GM19240 (cell line): ENCODE results near the gene AGAP1.

ENCODE experiments used
- DNase-seq: peaks from one replicate; pipeline ENCODE4 v3.0.0; 2011; ENCODE audit warnings: low spot score; ENCODE audit not compliant: insufficient read length

Gene AGAP1

DNA sequence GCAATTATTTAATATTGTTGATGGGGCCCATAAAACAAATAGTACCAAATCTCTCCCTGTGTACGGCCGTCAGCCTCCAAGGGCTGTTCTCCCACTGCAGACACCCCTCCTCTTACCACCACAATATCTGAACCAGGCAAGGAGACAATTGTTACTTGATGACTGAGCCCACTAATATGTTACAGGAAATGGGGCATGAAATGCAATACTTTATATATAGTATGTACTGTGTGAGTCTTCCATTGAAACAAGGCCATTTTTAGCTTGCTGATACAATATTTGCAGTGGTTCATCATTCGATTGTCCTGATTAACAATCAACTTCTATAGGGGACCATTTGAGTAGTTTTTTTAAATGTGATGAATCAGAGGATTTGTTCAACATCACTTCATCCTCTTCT is 367.0 kb downstream of the AGAP1 start:
- no peak for DNase-seq

GRCh38 chr2:235861383-235861782 is 367.5 kb downstream of the AGAP1 start:
- DNase-seq: no peak

DNA sequence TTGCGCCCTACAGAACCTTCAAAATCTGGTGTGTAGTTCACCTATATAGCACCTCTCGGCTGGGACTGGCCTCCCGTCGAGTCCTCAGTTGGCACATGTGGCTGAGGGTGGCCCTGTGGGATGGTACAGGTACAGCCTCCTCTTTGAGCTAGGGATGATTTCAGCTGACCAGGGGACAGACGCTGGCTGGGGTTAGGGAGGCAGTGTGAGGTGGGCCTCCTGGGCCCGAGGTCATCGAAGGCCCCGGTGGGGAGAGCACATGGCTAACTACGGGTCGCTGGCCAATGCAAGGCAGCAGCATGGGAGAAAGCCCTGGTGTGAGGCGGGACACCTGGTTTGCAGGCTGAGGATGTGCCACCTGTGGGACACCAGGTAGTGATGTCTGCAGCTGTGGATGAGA is 369.6 kb downstream of the AGAP1 start:
- no peak for DNase-seq

DNA sequence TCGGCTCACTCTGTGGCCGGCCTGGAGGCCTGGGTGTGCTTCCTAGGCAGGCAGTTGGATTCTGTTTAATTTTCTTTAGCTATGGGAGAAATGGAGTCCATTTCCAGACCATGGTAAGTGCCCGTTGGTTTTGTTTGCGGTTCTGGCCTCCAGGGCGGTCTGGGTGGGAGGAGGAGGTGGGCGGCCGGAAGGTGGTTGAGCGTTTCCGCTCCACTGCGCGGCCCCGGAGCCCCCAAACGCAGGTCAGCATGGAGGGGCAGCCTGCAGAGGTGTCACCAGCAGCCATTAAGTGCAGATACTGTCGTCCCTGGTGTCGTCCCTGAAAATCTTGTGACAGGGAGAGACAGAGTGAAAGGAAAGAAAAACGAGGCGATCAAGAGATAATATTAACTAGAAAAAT is 370.5 kb downstream of the AGAP1 start:
- DNase-seq: no peak

- DNase-seq: no peak
Observed at GRCh38 chr2:235864733-235865515, 371.1 kb downstream of the AGAP1 start.

DNA sequence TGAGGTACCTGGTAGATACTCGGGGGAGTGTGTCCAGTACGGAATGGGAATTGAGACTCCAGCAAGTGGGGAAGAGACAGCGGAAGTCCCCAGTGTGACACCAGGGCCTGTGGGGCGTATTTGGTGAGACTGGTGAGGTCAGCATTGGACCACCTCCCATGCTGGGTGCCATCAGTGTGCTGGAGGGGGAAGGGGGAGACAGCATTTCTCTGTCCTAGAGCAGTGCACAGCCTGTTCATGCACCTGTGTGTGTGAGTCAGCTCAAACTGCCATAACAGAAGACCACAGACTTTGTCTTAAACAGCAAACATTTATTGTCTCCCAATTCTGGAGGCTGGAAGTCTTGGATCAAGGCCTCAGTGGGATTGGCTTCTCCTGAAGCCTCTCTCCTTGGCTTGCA is 372.5 kb downstream of the AGAP1 start:
- DNase-seq: no peak

- DNase-seq: no peak
Observed at GRCh38 chr2:235868224-235868623, 374.4 kb downstream of the AGAP1 start.

DNA sequence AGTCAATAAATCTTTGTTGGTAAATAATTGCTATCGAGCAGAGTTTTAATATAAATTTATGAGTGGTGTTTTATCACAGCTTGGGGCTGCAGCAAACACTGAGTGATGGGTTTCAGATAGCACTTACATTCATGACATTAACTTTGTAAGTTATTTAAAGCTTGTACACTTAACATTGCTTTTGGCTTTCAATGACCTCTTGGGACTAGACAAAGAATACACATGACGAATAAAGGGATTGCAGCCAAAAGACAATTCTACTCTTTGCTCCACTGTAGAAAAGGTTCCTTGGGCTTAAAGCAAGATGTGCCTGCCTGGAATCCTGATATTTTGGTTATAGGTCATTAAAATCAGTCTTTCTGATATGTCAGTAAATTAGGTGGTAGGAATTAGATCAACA is 374.8 kb downstream of the AGAP1 start:
- no peak for DNase-seq

GRCh38 chr2:235870515-235870914 is 376.7 kb downstream of the AGAP1 start:
- DNase-seq: no peak

DNA sequence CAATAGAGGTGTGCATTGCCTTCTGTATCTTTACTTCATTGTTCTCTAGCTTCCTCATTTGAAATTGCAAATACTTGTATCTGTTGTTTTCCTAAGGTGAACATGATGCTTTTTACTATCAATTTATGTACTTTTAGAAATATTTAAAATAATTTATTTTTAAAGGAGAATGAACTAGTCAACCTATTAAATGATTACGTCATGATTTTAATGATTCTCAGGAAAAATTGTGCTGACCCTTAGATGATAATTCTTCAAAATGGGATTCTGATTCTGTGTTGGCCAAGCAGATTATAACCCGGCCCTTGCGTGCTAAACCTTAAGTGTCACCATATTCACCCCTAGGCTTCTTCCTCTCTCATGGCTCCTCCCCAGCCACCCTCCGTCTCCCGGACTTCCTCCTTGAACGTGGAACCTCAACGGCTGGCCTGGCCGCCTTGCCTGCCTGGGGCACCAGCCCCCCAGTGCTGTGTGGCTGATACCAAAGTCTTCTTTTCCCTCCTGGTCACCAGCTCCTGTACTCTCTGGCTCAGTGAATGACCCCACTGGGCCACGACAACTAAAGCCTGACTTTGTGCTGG is 382.3 kb downstream of the AGAP1 start:
- DNase-seq: no peak

GRCh38 chr2:235877275-235877802 is 383.5 kb downstream of the AGAP1 start:
- DNase-seq: no peak

DNA sequence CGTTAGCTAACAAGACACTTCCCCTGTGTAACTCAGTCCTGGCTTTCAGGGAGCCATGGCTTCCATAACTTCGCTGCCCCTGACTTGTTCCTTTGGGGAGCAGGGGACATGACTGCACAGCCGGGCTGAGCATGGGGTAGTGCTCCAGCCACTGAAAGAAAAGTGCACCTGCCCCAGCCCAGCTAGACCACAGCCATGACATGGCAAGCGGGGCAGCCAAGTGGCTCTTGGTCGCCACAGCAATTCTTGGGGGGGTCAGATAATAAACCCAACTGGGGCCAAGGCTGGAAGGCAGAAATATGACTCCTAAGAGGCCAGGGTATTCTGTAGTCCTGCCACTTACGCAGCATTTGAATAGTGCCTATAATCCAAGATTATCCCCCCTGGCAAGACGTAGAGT is 385.3 kb downstream of the AGAP1 start:
- no peak for DNase-seq

DNA sequence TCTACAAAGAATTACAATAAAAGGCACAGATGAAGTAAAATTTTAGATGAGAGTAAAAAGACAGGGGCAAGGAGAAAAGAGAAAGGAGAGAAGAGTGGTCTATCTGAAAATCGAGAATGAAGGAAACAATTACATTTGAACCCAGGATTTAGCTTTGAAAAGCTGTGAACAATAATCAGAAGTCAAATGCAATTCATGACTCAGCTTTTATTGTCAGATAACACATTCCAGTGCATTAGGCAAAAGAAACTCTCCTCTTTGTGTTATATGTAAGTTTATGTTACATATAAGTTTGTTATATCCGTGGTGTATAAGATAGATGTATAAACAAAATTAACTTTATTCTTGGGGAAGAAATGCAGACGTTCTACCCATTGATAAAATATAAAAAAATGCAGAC is 389.8 kb downstream of the AGAP1 start:
- DNase-seq: no peak

GRCh38 chr2:235889302-235889630 is 395.4 kb downstream of the AGAP1 start:
- DNase-seq: no peak

DNA sequence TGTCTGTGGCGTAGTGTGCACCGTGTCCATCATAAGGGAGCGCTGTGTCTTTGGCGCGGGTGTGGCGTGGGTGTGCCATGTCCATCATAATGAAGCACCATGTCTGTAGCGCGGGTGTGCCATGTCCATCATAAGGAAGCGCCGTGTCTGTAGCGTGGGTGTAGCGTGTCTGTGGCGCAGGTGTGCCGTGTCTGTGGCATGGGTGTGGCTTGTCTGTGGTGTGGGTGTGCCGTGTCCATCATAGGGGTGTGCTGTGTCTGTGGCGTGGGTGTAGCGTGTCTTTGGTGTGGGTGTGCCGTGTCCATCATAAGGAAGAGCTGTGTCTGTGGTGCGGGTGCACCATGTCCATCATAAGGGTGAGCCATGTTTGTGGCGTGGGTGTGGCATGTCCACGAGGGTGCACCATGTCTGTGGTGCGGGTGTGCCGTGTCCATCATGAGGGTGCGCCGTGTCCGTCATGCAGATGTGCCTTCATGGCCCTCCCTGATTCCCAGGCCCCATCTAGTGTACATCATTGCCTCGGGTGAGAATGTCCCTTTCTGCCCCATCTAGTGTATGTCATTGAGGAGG is 399.4 kb downstream of the AGAP1 start:
- DNase-seq: no peak

DNA sequence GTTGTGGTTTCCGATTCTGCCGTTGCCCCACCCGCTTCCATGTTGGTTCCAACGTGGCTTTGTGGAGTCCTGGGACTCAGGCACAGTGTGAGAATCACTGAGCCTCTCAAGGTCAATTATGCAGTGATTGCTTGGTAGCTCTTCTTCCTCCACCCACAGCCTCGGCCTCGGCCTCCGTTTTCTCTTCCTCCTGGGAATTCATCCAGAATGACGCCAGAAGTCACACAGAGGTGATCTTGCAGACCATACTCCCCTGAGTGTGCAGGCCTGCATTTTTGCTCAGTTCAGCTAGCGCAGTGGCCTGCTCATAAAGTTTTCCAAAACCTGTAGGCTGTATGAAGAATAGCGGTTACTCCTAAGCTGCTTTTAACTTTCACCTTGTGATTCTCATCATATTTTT is 401.0 kb downstream of the AGAP1 start:
- DNase-seq: no peak

GRCh38 chr2:235896061-235896460 is 402.2 kb downstream of the AGAP1 start:
- no peak for DNase-seq

GRCh38 chr2:235897992-235898391 is 404.1 kb downstream of the AGAP1 start:
- no peak for DNase-seq

DNA sequence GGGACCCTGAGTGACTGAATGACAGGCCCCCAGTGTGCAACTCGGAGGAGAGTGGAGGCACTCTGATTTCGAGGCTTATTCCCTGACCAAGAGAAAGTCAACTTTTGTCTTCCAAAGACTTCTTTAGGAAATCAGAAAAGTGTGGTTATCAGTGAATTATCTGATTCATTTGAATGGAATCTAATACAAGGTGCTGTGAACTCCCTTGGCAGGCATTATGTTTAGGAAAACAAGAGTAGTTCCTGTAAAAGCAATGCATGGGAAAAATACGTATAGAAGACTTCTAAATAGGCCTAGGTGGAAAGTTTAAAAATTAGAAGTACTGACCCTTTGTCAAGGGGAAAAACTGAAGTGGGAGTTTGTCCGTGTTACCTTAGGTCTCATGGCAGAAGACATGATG is 404.9 kb downstream of the AGAP1 start:
- DNase-seq: no peak

DNA sequence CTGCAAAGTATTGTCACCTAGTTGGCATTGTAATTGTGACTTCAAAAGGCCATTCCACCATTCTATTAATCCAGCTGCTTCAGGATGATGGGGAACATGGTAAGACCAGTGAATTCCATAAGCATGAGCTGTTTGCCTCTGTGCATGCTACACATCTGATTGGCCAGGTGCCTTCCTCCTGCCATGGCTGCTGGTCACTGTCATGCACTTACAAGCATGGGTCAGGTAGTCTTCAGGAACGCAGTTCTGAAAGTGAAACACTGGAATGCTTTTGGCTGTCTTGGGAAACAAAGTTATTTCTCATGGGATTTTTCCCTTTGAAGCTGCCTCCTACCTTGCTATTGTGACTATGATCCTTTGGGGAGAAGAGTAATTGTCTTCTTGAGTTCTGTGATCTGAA is 406.8 kb downstream of the AGAP1 start:
- no peak for DNase-seq

GRCh38 chr2:235901243-235901642 is 407.4 kb downstream of the AGAP1 start:
- DNase-seq: no peak

GRCh38 chr2:235903782-235904584 is 410.1 kb downstream of the AGAP1 start:
- DNase-seq: no peak
